ENCODE results near the gene ABCA1. TPM values are rescaled to one million over a fixed set of nuclear protein-coding genes. Genes with fewer than 3 reads are reported as not detected.
"Not testable (repeated sequence)": the region's sequence is repeated elsewhere in the genome, so short reads cannot be mapped to it uniquely, and the experiment has no call there.

The ABCA1 gene
- 4.6 TPM for polyA plus RNA-seq (2013)

- peak within 1 kb of the TSS; percentile 29 to 91 (median 74) for H3K4me3 ChIP-seq (ENCODE audit: control insufficient read depth in 1 of 7, extremely low read depth in 1 of 7, insufficient read depth in 4 of 7, low read depth in 2 of 7, low read length in 6 of 7)
- H3K27ac ChIP-seq (ENCODE audit: insufficient read depth in 1 of 2, low read depth in 1 of 2, low read length in 2 of 2, poor library complexity in 1 of 2, severe bottlenecking in 2 of 2): no peak within 1 kb of the TSS
- ChIA-PET POLR2A (interaction anchor here (0.6 to 2.7 kb wide), 6 partner anchors 33 to 200 kb away, joined by 3 to 19 read pairs (median 7); no protein-coding TSS in a partner anchor), CTCF (interaction anchor here (0.8 to 3.6 kb wide), 16 partner anchors 18 to 487 kb away, joined by 3 to 34 read pairs (median 8); no protein-coding TSS in a partner anchor)
- peak; percentile 87 to 95 (median 93) for DNase-seq
- H3K4me1 ChIP-seq (ENCODE audit: control extremely low read depth in 1 of 4, control insufficient read depth in 4 of 4, insufficient read depth in 4 of 4, low read length in 3 of 4): peaks cover 0 to 26% (median 25%) of the 10 kb centered on the region in 4 experiments
- H3K9me3 ChIP-seq (ENCODE audit: control extremely low read depth in 1 of 5, control insufficient read depth in 4 of 5, insufficient read depth in 2 of 5, low read depth in 1 of 5, low read length in 4 of 5): no peaks in the 10 kb centered on the region
- 13% methylated on average over 30 of the region's 53 CpGs for WGBS (ENCODE audit: insufficient coverage)
- no peaks in the 10 kb centered on the region for H3K36me3 ChIP-seq (ENCODE audit: control insufficient read depth in 4 of 4, insufficient read depth in 4 of 4, low read length in 3 of 4)
- H3K27me3 ChIP-seq (replicated peaks in 2 of 5; ENCODE audit: control insufficient read depth in 4 of 5, insufficient read depth in 5 of 5, low read length in 4 of 5): no peaks in the 10 kb centered on the region
Measured at GRCh38 chr9:104927912-104928740, at the start of gene ABCA1. Gene ABCA1, minus strand, starts transcription at chr9:104928155. Its CDS starts 24,476 bp downstream, at chr9:104903679.

DNA sequence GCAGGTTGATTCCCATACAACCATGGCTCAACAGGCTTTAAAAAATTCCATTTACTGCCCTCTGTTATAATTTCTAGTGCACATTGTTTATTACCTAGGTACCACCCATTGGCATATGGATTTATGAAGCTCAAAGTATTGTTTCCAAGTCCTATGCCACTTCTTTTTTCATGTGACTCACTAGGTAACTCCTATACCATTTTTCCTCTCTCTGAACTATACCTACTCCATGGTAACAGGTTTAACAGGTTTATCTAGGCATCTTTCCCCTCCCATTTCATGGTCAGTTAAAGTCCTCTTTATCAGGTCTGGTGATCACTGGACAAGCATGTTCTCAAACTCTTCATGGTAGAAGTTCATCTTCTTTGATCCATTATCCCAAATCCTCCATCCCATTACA, 49.6 kb upstream of the ABCA1 start:
- Histone ChIP-seq H3K27me3 (replicated peaks in 2 of 5; ENCODE audit: control insufficient read depth in 4 of 5, insufficient read depth in 5 of 5, low read length in 4 of 5) (no peaks in the 10 kb centered on the region), H3K36me3 (ENCODE audit: control insufficient read depth in 4 of 4, insufficient read depth in 4 of 4, low read length in 3 of 4) (no peaks in the 10 kb centered on the region), H3K9me3 (ENCODE audit: control extremely low read depth in 1 of 5, control insufficient read depth in 4 of 5, insufficient read depth in 2 of 5, low read depth in 1 of 5, low read length in 4 of 5) (no peaks in the 10 kb centered on the region), H3K4me1 (ENCODE audit: control extremely low read depth in 1 of 4, control insufficient read depth in 4 of 4, insufficient read depth in 4 of 4, low read length in 3 of 4) (peaks cover 0 to 27% (median 21%) of the 10 kb centered on the region in 4 experiments), H3K4me3 (ENCODE audit: control insufficient read depth in 1 of 7, extremely low read depth in 1 of 7, insufficient read depth in 4 of 7, low read depth in 2 of 7, low read length in 6 of 7) (no peak overlapping the region), H3K27ac (ENCODE audit: insufficient read depth in 1 of 2, low read depth in 1 of 2, low read length in 2 of 2, poor library complexity in 1 of 2, severe bottlenecking in 2 of 2) (no peak overlapping the region)
- no peak for DNase-seq
- CTCF ChIA-PET: no interaction called here
- POLR2A ChIA-PET: no interaction called here

- H3K36me3 ChIP-seq (ENCODE audit: control insufficient read depth in 4 of 4, insufficient read depth in 4 of 4, low read length in 3 of 4): no peaks in the 10 kb centered on the region
- POLR2A ChIA-PET: no interaction called here
- H3K4me1 ChIP-seq (ENCODE audit: control extremely low read depth in 1 of 4, control insufficient read depth in 4 of 4, insufficient read depth in 4 of 4, low read length in 3 of 4): peaks cover 0 to 23% (median 17%) of the 10 kb centered on the region in 4 experiments
- H3K27me3 ChIP-seq (replicated peaks in 2 of 5; ENCODE audit: control insufficient read depth in 4 of 5, insufficient read depth in 5 of 5, low read length in 4 of 5): peaks cover 0 to 1% (median 0%) of the 10 kb centered on the region in 5 experiments
- H3K4me3 ChIP-seq (ENCODE audit: control insufficient read depth in 1 of 7, extremely low read depth in 1 of 7, insufficient read depth in 4 of 7, low read depth in 2 of 7, low read length in 6 of 7): no peak overlapping the region
- H3K9me3 ChIP-seq (ENCODE audit: control extremely low read depth in 1 of 5, control insufficient read depth in 4 of 5, insufficient read depth in 2 of 5, low read depth in 1 of 5, low read length in 4 of 5): no peaks in the 10 kb centered on the region
- CTCF ChIA-PET: no interaction called here
- H3K27ac ChIP-seq (ENCODE audit: insufficient read depth in 1 of 2, low read depth in 1 of 2, low read length in 2 of 2, poor library complexity in 1 of 2, severe bottlenecking in 2 of 2): no peak overlapping the region
- DNase-seq: no peak
- 93% methylated on average over 3 of the region's 6 CpGs for WGBS (ENCODE audit: insufficient coverage)
Measured at GRCh38 chr9:104977168-104977567, 49.2 kb upstream of the ABCA1 start.

DNA sequence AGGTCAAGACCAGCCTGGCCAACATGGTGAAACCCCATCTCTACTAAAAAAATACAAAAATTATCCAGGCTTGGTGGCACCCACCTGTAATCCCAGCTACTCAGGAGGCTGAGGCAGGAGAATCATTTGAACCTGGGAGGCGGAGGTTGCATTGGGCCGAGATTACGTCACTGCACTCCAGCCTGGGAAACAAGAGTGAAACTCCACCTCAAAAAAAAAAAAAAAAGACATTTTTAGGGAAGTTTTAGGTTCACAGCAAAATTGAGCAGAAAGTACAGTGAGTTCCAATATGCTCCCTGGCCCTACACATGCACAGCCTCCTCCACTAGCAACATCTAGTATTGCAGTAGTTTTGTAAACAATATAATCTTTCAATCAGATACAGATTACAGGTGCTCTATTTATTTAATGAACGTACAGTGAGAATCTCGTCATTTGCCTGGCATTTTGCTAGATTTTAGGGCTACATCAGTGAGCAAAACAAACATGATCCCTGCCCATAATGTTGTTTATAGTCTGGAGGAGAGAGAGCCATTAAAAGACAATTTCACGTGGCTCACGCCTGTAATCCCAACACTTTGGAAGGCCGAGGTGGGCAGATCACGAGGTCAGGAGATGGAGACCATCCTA, 48.1 kb upstream of the ABCA1 start:
- H3K4me1 ChIP-seq (ENCODE audit: control extremely low read depth in 1 of 4, control insufficient read depth in 4 of 4, insufficient read depth in 4 of 4, low read length in 3 of 4): peaks cover 0 to 17% (median 12%) of the 10 kb centered on the region in 4 experiments
- not testable (repeated sequence) for H3K4me3 ChIP-seq (ENCODE audit: control insufficient read depth in 1 of 7, extremely low read depth in 1 of 7, insufficient read depth in 4 of 7, low read depth in 2 of 7, low read length in 6 of 7); H3K27ac ChIP-seq (ENCODE audit: insufficient read depth in 1 of 2, low read depth in 1 of 2, low read length in 2 of 2, poor library complexity in 1 of 2, severe bottlenecking in 2 of 2); H3K36me3 ChIP-seq (ENCODE audit: control insufficient read depth in 4 of 4, insufficient read depth in 4 of 4, low read length in 3 of 4); DNase-seq; H3K9me3 ChIP-seq (ENCODE audit: control extremely low read depth in 1 of 5, control insufficient read depth in 4 of 5, insufficient read depth in 2 of 5, low read depth in 1 of 5, low read length in 4 of 5); H3K27me3 ChIP-seq (replicated peaks in 2 of 5; ENCODE audit: control insufficient read depth in 4 of 5, insufficient read depth in 5 of 5, low read length in 4 of 5)
- ChIA-PET CTCF (interaction anchor here (8.4 kb wide), 1 partner anchor 8 kb away, joined by 47 read pairs; no protein-coding TSS in a partner anchor), POLR2A (interaction anchor here (0.9 kb wide), 1 partner anchor 48 kb away, joined by 4 read pairs; the partner anchor contains the start of gene ABCA1)
- 100% methylated on average over 3 of the region's 9 CpGs for WGBS (ENCODE audit: insufficient coverage)

DNA sequence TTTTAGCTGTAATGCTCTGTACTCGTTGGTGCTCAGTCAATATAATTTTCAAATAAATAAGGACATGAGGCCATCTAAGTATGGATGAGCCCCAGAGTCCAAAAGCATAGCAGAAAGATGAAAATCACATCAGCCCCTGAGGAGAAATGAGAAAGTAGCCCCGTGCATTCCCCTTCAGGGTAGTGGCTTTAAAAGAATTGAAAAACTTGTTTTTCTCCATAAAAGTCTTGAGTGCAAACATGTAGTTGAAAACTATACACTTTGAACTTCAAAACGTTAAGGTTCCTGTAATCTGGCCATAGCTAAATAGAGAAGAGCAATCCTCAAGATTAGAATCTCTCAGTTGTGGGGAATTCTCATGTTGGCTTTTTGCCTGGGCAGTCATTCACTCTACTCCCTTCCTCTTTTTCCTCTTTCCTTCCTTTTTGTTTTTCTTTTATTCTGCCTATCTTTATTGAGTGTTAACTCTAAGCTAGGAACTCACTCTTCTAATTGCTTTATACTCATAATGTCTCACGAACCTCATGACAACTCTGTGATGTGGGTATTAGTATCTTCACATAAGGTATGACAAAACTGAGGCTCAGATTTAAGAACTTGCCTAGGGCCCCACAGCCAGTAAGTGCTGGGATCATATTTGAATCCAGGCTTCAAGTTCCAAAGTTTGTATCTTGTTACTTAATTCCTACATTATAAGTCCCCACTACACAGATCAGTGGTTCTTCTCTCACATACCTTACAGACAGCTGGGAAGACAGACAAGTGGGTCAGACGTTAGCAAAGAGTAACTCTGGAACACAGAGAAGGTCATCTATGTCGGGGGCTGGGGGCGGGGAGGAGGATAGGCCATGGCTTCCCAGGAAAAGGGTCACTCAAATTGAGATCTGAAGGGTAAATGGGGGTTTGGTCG, 46.4 kb upstream of the ABCA1 start:
- CTCF ChIA-PET: interaction anchor here (0.9 to 8.4 kb wide), 6 partner anchors 9 to 438 kb away, joined by 3 to 47 read pairs (median 4); no protein-coding TSS in a partner anchor
- POLR2A ChIA-PET: interaction anchor here (0.8 to 1.4 kb wide), 2 partner anchors 10 to 42 kb away, joined by 5 to 6 read pairs; no protein-coding TSS in a partner anchor
- DNase-seq: peak in 2 of 3 donors; percentile 19 to 20
- Histone ChIP-seq H3K27ac (ENCODE audit: insufficient read depth in 1 of 2, low read depth in 1 of 2, low read length in 2 of 2, poor library complexity in 1 of 2, severe bottlenecking in 2 of 2) (no peak overlapping the region), H3K4me3 (ENCODE audit: control insufficient read depth in 1 of 7, extremely low read depth in 1 of 7, insufficient read depth in 4 of 7, low read depth in 2 of 7, low read length in 6 of 7) (no peak overlapping the region), H3K9me3 (ENCODE audit: control extremely low read depth in 1 of 5, control insufficient read depth in 4 of 5, insufficient read depth in 2 of 5, low read depth in 1 of 5, low read length in 4 of 5) (no peaks in the 10 kb centered on the region), H3K27me3 (replicated peaks in 2 of 5; ENCODE audit: control insufficient read depth in 4 of 5, insufficient read depth in 5 of 5, low read length in 4 of 5) (peaks cover 0 to 1% (median 0%) of the 10 kb centered on the region in 5 experiments), H3K36me3 (ENCODE audit: control insufficient read depth in 4 of 4, insufficient read depth in 4 of 4, low read length in 3 of 4) (no peaks in the 10 kb centered on the region), H3K4me1 (ENCODE audit: control extremely low read depth in 1 of 4, control insufficient read depth in 4 of 4, insufficient read depth in 4 of 4, low read length in 3 of 4) (peaks cover 0 to 21% (median 17%) of the 10 kb centered on the region in 4 experiments)
- WGBS (ENCODE audit: insufficient coverage): 62% methylated on average over 6 of the region's 8 CpGs

DNA sequence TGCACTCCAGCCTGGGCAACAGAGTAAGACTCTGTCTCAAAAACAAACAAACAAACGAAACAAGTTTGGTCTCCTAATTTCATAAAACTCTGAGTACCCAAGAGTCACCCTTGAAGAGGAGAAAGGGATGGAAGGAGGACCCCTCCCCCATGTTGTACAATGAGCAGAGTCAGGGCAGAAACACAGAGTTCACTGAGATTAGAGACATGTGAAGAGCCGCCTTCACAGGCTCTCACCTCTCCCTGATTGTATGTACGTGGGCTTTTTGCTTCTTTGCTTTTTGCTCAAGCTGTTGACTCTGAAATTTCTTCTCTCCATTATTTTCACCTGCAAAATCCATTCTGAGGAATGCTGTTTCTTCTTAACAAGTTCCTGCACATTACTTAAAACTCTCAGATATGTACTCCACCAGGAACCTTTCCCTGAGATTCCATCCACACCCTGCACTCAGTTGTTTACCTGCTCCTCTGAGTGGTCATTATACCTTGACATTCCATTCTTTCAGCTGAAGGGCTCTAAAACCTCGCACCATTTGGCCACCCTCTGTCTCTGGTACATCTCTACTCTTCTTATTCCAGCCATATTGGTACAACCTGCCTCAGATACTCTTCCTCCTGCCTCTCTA, 44.4 kb upstream of the ABCA1 start:
- CTCF ChIA-PET: interaction anchor here (0.8 to 8.4 kb wide), 5 partner anchors 11 to 185 kb away, joined by 3 to 47 read pairs (median 3); partner anchors contain the start of gene ABCA1
- Histone ChIP-seq H3K4me1 (ENCODE audit: control extremely low read depth in 1 of 4, control insufficient read depth in 4 of 4, insufficient read depth in 4 of 4, low read length in 3 of 4) (peaks cover 2 to 34% (median 27%) of the 10 kb centered on the region in 4 experiments), H3K4me3 (ENCODE audit: control insufficient read depth in 1 of 7, extremely low read depth in 1 of 7, insufficient read depth in 4 of 7, low read depth in 2 of 7, low read length in 6 of 7) (no peak overlapping the region), H3K9me3 (ENCODE audit: control extremely low read depth in 1 of 5, control insufficient read depth in 4 of 5, insufficient read depth in 2 of 5, low read depth in 1 of 5, low read length in 4 of 5) (no peaks in the 10 kb centered on the region), H3K27ac (ENCODE audit: insufficient read depth in 1 of 2, low read depth in 1 of 2, low read length in 2 of 2, poor library complexity in 1 of 2, severe bottlenecking in 2 of 2) (no peak overlapping the region), H3K36me3 (ENCODE audit: control insufficient read depth in 4 of 4, insufficient read depth in 4 of 4, low read length in 3 of 4) (no peaks in the 10 kb centered on the region), H3K27me3 (replicated peaks in 2 of 5; ENCODE audit: control insufficient read depth in 4 of 5, insufficient read depth in 5 of 5, low read length in 4 of 5) (peaks cover 0 to 1% (median 0%) of the 10 kb centered on the region in 5 experiments)
- POLR2A ChIA-PET: no interaction called here
- no peak for DNase-seq
- 100% methylated on average over 3 of the region's 4 CpGs for WGBS (ENCODE audit: insufficient coverage)
